GM21717 (cell line): ENCODE results near the gene GSK3B.
"Not testable (repeated sequence)": the region's sequence is repeated elsewhere in the genome, so short reads cannot be mapped to it uniquely, and the experiment has no call there.

Source experiments
- ATAC-seq: cut with Tn5 transposase; IDR thresholded peaks from one replicate; pipeline ENCODE4 v1.9.1; 2021; ENCODE audit warnings: mild to moderate bottlenecking, moderate library complexity; ENCODE audit not compliant: unreplicated experiment

Gene GSK3B

DNA sequence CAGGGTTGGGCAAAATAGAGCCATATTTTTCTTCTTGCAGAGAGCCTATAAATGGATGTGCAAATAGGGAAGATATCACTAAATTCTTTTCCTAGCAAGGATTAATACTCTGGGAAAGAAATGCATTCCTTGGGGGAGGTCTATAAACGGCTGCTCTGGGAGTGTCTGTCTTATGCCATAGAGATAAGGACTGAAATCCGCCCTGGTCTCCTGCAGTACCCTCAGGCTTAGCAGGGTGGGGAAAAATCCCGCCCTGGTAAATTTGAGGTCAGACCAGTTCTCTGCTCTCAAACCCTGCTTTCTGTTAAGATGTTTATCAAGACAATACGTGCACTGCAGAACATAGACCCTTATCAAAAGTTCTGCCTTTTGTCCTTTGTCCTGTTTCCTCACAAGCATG lies 205.6 kb downstream of the GSK3B start:
- not testable (repeated sequence) for ATAC-seq

DNA sequence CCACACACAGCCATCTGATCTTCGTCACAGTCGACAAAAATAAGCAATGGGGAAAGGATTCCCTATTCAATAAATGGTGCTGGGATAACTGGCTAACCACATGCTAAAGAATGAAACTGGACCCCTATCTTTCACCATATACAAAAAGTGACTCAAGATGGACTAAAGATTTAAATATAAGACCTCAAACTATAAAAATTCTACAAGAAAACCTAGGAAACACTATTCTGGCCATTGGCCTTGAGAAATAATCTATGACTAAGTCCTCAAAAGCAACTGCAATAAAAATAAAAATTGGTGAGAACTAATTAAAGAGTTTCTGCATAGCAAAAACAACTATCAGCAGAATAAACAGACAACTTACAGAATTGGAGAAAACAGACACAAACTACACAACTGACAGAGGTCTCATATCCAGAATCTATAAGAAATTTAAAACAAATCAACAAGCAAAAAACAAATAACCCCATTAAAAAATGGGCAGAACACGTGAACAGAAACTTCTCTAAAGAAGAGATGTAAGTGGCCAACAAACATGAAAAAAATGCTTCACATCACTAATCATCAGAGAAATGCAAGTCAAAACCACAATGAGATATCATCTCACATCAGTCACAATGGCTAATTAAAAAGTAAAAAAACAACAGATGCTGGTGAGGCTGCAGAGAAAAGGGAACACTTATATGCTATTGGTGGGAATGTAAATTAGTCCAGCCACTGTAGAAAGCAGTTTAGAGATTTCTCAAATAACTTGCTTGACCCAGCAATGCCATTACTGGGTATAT lies 208.3 kb downstream of the GSK3B start:
- ATAC-seq: no peak

DNA sequence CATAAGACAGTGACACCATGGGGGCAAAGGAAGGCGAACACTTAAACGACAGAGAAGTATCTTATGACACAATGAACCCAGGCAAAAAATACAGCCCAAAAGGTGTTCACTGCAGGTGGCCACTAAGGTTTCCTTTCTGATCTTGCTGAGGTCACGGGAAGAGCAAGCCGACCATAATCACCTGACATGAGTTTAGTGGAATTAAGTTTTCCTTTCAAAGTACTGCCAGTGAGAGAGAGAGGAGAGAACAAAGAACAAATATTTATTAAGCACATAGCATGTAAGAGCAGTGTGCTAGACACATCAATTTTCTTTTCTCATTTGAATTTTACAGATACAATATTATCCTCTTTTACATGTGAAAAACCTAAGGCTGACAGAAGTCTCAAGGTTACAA lies 210.1 kb downstream of the GSK3B start:
- ATAC-seq: no peak

DNA sequence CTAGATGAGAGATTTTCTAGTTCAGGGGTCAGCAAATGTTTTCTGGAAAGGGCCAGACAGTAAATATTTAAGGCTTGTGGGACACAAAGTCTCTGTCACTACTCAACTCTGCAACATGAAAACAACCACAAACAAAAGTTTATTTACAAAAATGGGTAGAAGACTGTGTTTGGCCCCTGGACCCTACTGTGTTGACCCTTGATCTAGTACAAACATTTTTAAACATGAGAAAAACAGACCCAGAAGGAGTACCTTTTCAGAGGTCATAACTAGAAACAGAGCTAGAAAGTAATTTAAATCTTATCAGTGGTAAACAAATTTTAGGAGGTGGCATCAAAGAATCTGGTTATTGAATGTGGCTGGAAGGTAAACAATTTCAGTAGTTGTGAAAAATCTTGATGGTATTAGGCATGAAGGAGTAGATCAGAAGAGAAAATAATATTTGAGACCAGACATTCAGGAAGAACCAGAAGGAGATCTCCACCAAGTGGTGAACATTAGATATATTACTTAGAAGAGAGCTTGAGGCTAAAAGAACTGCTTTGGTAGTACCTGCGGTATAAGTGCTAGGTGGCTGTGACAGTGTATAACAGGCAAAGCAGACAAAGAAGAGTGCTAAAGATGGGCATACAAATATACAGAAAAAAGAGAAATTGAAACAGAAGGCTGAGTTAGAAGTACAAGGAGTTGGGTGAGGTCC lies 210.6 kb downstream of the GSK3B start:
- no peak for ATAC-seq

DNA sequence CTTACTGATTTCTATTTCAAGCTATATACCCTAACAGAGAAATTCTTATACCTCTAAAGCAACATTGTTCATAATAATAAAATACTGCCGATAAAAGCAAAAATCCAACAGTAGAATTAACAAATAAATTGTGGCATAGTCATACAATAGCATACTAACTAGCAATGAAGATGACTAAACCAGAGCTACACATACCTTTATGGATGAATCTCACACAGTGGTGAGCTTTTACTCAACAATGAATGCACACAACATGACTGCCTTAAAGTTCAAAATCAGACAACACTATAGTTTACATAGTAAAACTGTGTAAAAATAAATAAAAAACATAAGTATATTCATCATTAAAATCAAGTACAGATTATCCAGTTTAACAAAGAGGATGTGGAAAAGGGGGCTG lies 213.3 kb downstream of the GSK3B start:
- no peak for ATAC-seq

DNA sequence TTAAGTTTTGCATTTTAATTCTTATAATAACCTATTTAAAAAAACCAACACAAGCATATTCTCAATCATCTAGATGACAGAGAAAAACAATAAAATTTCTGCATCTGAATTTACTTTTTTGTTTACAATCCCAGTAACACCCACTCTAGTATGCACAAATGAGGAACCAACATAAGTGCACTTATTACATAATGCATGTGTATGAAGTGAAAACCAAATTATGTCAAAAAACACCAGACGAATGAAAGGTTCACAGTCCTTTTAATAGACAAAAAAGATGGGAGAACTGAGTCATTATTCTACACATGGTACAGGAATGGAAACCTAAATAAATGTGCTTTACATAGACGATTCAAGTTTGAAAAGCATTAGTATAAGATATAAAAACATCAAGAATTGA lies 220.6 kb downstream of the GSK3B start:
- ATAC-seq: no peak

DNA sequence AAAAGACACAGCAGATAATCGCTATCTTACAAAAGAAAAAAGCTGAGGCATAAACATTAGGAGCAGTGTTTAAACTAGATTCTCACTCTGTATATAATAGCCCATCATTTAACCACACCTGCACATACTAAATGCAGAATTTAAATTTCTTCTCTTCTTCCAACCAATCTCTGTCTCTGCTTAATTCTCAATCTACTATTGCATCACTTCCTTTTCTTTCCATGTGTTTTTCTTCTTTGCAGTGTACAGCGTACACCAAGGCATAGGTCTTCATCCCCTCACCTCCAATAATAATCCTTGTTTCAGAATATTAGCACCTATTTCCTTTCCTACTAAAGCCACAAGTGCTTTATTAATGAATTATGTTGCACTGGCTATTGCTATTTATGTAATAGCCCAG lies 221.5 kb downstream of the GSK3B start:
- no peak for ATAC-seq

DNA sequence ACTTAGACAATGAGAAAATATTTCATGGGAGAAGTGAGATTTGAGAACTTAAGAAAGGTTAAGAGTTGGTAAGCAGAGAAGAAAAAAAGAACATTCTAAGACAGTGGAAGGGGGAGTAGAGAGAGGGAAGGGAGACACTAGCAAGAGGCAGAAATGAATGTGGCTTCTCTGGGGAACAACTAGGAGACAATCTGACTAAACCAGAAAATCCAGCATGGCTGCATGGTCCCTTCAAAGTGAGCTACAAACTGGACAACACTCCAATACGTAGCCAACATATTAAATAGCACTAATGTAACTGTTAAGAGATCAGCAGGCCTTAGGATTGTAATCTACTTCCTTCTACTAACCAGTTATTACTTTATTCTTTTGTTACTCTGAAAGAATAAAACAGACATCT lies 222.7 kb downstream of the GSK3B start:
- ATAC-seq: no peak

DNA sequence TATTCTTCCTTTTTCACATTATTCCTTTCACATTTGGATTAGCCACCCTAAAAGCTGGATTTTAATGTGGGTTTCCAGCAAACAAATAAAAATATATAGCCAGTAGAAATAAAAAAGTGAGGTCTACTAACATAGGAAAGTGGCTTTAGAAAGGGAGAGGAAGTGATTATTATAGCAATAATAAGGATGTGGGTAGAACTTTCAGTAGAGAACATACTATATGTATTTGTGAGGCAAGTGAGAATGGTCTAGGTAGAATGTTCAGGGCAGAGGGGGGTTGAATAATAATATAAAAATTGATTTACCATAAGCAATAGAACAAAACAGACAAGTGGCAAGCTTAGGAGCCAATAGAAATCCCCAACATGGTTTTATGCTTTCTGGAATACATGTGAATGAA lies 223.7 kb downstream of the GSK3B start:
- no peak for ATAC-seq

DNA sequence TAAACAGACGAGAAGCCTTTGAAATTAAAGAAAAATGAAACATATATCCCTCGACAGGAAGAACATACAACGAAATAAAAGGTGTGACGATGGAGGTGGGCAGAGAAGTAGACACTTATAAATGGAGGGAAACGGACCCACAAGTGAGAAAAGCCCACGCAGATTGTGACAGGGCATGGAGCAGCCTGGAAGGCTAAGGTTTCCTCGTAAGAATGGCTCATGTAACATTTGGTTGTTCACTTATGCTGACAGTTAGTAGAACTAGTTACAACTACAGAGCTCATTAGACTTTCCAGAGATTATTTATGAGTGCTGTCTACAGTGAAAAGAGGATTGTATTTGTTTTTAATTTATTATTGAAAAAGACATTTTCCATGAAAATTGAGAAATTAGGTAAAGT lies 229.8 kb downstream of the GSK3B start:
- no peak for ATAC-seq

DNA sequence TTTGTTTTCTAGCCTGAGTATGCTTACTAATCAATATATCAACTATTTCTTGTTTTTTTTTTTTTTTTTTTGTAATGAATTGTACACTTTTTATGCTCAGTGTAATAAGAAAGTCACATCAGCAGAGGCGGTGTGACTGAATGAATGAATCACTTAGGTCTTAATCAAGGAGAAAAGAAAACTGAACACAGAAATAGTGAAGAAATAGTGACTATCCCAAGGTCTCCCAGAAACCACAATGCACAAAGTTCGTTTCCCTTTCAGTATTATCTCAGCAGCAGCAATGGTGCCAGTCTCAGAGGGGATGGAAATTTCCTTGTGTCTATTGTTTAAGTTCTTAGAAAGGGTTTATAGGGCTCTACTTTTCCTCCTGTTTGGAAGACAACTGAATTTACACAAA lies 231.6 kb downstream of the GSK3B start:
- no peak for ATAC-seq

DNA sequence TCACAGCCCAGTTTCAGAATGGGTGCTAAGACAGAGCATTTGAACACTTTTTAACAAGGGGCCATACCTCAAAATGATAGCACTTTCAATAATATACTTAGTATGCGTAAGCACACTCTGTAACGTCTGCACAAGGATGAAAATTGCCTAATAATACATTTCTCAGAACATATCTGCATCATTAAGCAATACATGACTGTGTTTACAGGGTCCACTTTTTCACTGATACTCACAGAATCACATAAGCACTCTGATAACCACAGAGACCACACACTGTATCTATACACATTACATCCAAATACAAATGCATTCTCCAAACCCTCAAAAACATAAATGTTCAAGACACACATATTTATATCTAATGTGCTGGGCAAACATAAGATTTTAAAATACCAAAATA lies 232.6 kb downstream of the GSK3B start:
- no peak for ATAC-seq

DNA sequence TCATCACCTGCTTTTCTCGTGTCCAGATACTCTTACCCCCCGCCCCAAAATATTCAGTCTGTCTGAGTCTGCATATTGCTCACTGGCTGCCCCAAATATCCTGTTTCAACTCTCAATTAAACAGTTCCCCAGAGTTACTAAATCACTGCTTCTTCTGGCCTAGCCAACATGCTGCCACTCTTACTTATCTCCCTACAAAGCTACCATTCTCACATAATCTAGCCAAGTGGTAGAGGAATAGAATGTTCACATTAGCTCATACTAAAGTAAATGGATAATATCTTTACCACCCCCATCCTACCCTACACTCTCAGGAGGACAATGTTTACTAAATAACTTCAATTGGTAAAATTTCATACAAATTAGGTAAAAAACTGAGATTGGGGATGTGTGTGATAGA lies 234.5 kb downstream of the GSK3B start:
- no peak for ATAC-seq

DNA sequence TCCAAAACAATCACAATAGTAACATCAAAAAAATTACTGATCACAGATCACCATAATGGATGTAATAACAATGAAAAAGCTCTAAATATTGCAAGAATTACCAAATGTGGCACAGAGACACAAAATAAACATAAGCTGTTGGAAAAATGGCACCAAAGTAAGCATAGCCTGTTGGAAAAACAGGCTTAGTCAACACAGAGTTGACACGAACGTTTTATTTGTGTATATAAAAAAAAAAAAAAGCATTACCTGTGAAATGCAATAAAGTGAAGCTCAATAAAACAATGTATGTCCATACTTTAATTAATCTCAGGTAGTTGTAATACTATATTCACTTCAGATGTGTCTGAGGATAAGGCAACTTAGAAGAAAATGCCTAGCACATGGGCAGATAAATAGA lies 235.3 kb downstream of the GSK3B start:
- ATAC-seq: no peak

DNA sequence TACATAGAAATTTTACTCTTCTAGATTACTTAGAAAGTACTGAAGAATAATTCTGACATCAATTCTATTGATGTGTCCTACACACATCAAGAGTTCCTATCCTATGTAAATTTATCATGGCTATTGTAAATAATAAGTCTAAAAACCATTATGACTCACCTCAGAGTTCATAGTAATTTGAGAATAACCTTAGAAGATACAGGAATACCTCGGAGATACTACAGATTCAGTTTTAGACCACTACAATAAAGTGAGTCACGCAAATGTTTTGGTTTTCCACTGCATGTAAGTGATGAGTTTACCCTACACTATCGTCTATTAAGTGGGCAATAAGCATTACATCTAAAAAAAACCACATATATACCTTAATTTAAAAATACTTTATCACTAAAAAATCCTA lies 237.6 kb downstream of the GSK3B start:
- no peak for ATAC-seq

DNA sequence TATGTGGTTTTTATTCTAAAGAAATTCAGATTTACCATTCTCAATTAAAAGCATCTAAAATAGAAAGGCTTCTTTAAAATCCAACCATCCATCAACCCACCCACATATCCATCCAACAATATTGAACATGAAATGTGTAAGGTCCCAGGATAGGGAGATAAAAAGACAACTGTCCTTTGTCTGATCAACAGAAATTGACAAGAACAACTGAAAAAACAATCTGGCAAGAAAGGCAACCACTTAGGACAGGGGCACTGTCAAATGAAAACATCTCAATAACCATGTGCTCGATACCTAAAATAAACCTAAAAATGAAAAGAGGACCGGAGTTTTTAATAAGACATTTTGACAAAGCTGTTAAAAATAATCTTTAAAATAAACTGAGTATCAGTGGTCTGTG lies 245.1 kb downstream of the GSK3B start:
- no peak for ATAC-seq

DNA sequence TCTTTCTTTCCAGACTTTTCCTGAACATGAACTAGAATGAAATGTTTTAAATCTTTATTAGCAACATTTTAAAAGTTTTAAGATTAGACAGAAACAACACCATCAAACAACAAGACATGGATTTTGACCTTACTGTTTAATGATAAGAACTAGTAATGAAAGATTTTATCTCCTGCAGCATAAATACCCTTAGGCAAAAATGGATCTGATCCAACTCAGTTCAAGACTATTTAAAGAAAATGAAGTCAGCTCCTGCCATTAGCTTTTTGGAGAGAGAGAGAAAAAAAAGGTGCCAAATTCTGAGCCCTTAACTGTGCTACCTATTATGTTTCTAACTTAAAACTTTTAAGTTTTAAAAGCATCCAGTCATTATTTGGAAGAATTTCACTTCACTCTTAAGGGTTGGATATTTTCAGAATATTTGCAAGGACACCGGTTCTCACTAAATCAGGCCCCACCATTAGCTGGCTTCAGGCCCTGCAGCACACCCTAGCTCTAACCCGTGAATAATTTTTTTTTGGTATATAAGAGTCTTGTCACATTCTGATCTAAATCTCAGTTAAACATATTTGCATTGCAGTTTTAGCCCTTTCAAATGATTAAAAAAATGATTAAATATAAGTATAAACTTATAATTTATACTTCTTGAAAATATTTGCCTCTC lies 252.3 kb downstream of the GSK3B start:
- ATAC-seq: no peak

DNA sequence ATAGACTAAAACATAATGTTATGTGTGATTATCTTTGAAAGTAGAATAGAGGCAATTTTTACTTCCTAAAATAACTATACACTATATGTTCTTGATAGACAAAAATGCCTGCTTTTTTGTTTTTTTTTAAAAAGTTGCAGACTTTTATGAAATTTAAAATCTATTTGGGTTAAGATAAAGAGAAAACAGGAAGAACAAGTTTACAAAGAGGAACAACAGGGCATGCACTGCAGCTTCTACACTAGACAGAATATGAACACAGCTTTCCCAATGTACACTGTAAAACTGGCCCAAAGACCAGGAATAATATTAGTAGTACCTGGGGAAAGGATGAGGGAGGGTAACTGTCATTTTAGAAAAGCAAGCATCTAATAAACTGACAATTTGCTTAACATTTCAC lies 258.7 kb downstream of the GSK3B start:
- no peak for ATAC-seq

DNA sequence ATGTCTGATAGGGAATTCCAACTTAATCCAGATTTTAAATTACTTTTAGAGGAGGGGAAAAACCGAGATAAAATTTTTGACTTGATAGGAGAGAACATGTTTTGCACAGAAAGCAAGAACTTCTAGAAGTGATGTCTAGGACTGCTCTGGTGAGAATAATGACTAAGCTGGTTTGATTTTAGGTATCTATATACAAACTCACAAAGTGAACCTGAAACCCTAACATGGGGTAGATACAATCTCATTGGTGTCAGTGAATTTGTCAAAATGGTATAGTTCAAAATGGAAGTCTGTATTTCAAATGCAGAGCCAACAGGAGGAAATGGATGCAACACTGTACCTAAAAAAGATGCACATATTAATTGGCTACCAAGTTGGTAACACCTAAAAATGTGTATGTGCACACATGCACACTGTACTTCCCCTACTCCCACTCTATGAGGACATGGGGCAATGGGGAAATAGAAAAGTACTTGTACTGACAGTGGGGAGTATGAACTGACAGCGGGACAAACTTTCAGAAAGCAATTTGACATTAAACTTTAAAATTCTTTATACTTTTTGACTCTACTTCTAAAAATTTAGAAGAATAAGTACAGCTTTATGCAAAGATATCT lies 259.4 kb downstream of the GSK3B start:
- no peak for ATAC-seq

DNA sequence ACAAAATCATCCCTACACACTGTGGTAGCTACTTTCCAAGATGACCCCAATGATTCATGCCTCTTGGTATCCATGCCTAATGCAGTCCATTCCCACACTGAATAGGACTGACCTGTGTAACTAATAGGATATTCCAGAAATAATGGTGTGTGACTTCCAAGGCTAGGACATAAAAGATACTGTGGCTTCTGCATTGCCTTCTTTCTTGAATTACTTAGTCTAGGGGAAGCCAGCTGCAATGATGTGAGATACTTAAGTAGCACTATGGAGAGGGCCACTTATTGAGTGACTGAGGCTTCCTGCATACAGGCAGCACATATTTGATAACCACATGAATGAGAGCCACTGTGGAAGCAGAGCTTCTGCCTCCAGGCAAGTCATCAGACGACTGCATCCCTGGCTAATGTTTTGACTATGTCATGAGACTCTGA lies 262.3 kb downstream of the GSK3B start:
- no peak for ATAC-seq

DNA sequence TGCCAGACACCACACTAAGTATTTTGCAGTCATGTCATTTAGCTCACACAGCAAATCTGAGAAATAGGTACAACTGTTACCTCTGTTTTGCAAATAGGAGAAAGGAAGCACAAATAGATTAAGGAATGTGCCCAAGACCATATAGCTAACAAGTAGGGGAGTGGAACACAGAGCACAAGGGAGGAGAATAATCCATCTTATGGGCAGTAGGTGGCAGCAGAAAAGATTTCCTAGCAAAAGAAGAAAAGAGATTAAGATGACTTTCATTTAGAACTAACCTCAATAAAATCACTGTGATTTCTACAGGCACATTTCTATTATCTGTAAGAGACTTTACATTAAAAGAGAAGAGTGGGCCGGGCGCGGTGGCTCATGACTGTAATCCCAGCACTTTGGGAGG lies 263.2 kb downstream of the GSK3B start:
- ATAC-seq: no peak

DNA sequence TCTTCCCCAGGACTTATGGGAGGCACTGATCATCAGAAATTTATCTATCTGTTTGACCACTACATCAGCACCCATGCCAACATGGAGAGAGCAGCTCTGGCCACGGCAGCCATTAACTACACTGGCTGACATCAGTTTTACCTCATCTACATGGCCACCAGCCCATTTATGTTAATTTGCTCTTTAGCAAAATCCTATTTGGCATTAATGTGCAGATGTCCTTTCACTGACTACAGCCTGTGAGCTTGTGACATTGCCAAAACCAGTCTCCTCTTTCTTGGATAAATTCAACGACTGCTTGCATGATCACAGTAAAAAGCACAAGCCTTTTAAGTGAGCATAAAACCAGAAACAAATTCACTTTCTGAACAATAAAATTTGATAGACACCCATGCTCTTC lies 264.8 kb downstream of the GSK3B start:
- no peak for ATAC-seq
